ENCODE measurements around the gene ZNF236. TPM values are rescaled to one million over a fixed set of nuclear protein-coding genes. Genes with fewer than 3 reads are reported as not detected.

ZNF236 gene
- total and polyA plus RNA-seq, 2 of the 13 experiments (the other 11 are each of a cell fraction or from before 2014, with no cell fraction given) = 3.0 to 7.2 TPM

- TF ChIP-seq USF2 (IDR thresholded peaks at IDR 0.05; ENCODE audit: low read depth, low read length) (no peak), USF2 (CRISPR knock-in tag; IDR thresholded peaks at IDR 0.05; ENCODE audit: borderline replicate concordance) (no peak), ZNF563 (CRISPR knock-in tag; IDR thresholded peaks at IDR 0.05) (no peak), MTA1 (CRISPR knock-in tag; IDR thresholded peaks at IDR 0.05; ENCODE audit: borderline replicate concordance) (no peak), ZNF10 (CRISPR knock-in tag; IDR thresholded peaks at IDR 0.05; ENCODE audit: borderline replicate concordance, low read depth) (no peak), REPIN1 (CRISPR knock-in tag; IDR thresholded peaks at IDR 0.05; ENCODE audit: borderline replicate concordance, low read depth) (no peak), DR1 (CRISPR knock-in tag; IDR thresholded peaks at IDR 0.05) (no peak), SRY (CRISPR knock-in tag; IDR thresholded peaks at IDR 0.05) (no peak), PHF5A (CRISPR knock-in tag; IDR thresholded peaks at IDR 0.05; ENCODE audit: low read depth, unreplicated experiment) (no peak), BRD4 (CRISPR knock-in tag; IDR thresholded peaks at IDR 0.05) (no peak)
These were observed 165.9 kb downstream of the ZNF236 start (continued) for GRCh38 chr18:76988031-76988826.
